Liver (tissue), 9 donors: ENCODE data around the gene CRYL1. TPM values are rescaled to one million over a fixed set of nuclear protein-coding genes. Genes with fewer than 3 reads are reported as not detected.

Experiments used
- DNase-seq: peaks from one replicate; pipeline ENCODE4 v3.0.0-alpha.2; 2017; ENCODE audit warnings: low spot score
- H3K27ac ChIP-seq, 2 donors: one replicate each; pipeline ENCODE4 v1.7.0; 2013; ENCODE audit warnings: inconsistent platforms in 2 of 2, low read length in 2 of 2, control low read depth in 1 of 2, low read depth in 1 of 2, mild to moderate bottlenecking in 1 of 2
- H3K27me3 ChIP-seq, 4 donors: one replicate each; pipeline versions ENCODE4 v1.6.1 to v1.7.0; 2013; ENCODE audit warnings: low read length in 3 of 4, inconsistent platforms in 1 of 4, mild to moderate bottlenecking in 1 of 4, moderate library complexity in 1 of 4; ENCODE audit not compliant: control insufficient read depth in 4 of 4, insufficient read depth in 4 of 4
- H3K36me3 ChIP-seq, 4 donors: one replicate each; pipeline versions ENCODE4 v1.6.1 to v1.7.0; 2013; ENCODE audit warnings: low read length in 3 of 4, mild to moderate bottlenecking in 3 of 4, low read depth in 1 of 4, moderate library complexity in 1 of 4; ENCODE audit not compliant: control insufficient read depth in 4 of 4, insufficient read depth in 3 of 4
- H3K4me1 ChIP-seq, 4 donors: one replicate each; pipeline versions ENCODE4 v1.6.1 to v1.7.0; 2013; ENCODE audit warnings: low read length in 3 of 4, mild to moderate bottlenecking in 3 of 4, moderate library complexity in 1 of 4; ENCODE audit not compliant: control insufficient read depth in 4 of 4, insufficient read depth in 4 of 4
- H3K4me3 ChIP-seq, 3 donors: one replicate each; pipeline versions ENCODE4 v1.6.1 to v1.7.0; 2013; ENCODE audit warnings: low read length in 3 of 3, control low read depth in 1 of 3, low read depth in 1 of 3, mild to moderate bottlenecking in 1 of 3
- H3K9ac ChIP-seq, 2 donors: one replicate each; pipeline ENCODE4 v1.7.0; 2013; ENCODE audit warnings: low read length in 2 of 2, mild to moderate bottlenecking in 2 of 2, moderate library complexity in 2 of 2, control low read depth in 1 of 2, low read depth in 1 of 2
- H3K9me3 ChIP-seq, 4 donors: one replicate each; pipeline versions ENCODE4 v1.6.1 to v1.7.0; 2013; ENCODE audit warnings: low read length in 3 of 4; ENCODE audit not compliant: control insufficient read depth in 4 of 4
- ATF3 ChIP-seq: IDR thresholded peaks from 2 replicates; pipeline ENCODE4 v1.6.1; 2016; ENCODE audit warnings: antibody characterized with exemption
- CTCF ChIP-seq: fragments of 150-350 bp; IDR thresholded peaks from 2 replicates; pipeline ENCODE4 v1.5.1; 2017; ENCODE audit warnings: improper control_type of control experiment, low read depth, low read length; ENCODE audit not compliant: missing input control
- EGR1 ChIP-seq, 2 donors: IDR thresholded peaks; 2 replicates each; pipeline ENCODE4 v1.6.1; 2016 to 2018; ENCODE audit warnings: antibody characterized with exemption in 2 of 2, low read depth in 2 of 2
- GABPA ChIP-seq, 2 donors: IDR thresholded peaks in 1 of 2; conservative IDR thresholded peaks in 1 of 2; 2 replicates each; pipeline ENCODE4 v1.6.1; 2016; ENCODE audit warnings: antibody characterized with exemption in 2 of 2, mild to moderate bottlenecking in 1 of 2, moderate library complexity in 1 of 2
- HNF4A ChIP-seq, 2 donors: conservative IDR thresholded peaks; 2 replicates each; pipeline ENCODE4 v1.6.1; 2016; ENCODE audit warnings: antibody characterized with exemption in 2 of 2, mild to moderate bottlenecking in 2 of 2
- JUND ChIP-seq, 2 donors: IDR thresholded peaks; 2 replicates each; pipeline ENCODE4 v1.6.1; 2016; ENCODE audit warnings: antibody characterized with exemption in 2 of 2
- MAX ChIP-seq: IDR thresholded peaks from 2 replicates; pipeline ENCODE4 v1.6.1; 2016; ENCODE audit warnings: antibody characterized with exemption
- NR2F2 ChIP-seq: IDR thresholded peaks from 2 replicates; pipeline ENCODE4 v1.6.1; 2016; ENCODE audit warnings: antibody characterized with exemption
- REST ChIP-seq: IDR thresholded peaks from 2 replicates; pipeline ENCODE4 v1.6.1; 2016; ENCODE audit warnings: antibody characterized with exemption, mild to moderate bottlenecking
- RXRA ChIP-seq, 2 donors: IDR thresholded peaks; 2 replicates each; pipeline ENCODE4 v1.6.1; 2017 to 2018; ENCODE audit warnings: antibody characterized with exemption in 2 of 2, mild to moderate bottlenecking in 1 of 2
- SP1 ChIP-seq: IDR thresholded peaks from 2 replicates; pipeline ENCODE4 v1.6.1; 2018; ENCODE audit warnings: antibody characterized with exemption, mild to moderate bottlenecking
- TAF1 ChIP-seq: conservative IDR thresholded peaks from 2 replicates; pipeline ENCODE4 v1.6.1; 2016; ENCODE audit warnings: antibody characterized with exemption, mild to moderate bottlenecking
- YY1 ChIP-seq: IDR thresholded peaks from 2 replicates; pipeline ENCODE4 v1.6.1; 2016; ENCODE audit warnings: antibody characterized with exemption, mild to moderate bottlenecking
- ZBTB33 ChIP-seq: IDR thresholded peaks from 2 replicates; pipeline ENCODE4 v1.6.1; 2016; ENCODE audit warnings: antibody characterized with exemption
- WGBS: extraction: QIAGEN DNeasy Blood & Tissue Kit; methylation state at CpG from one replicate; pipeline ENCODE4 v1.1.7; 2013; 5-methylcytosine and 5-hydroxymethylcytosine counted together
- polyA plus RNA-seq, 2 donors: library from polyadenylated mRNA; stranded (reverse) in 1 of 2; unstranded in 1 of 2; fragments of 200-250 nt in 1 of 2; fragments of >200 nt in 1 of 2; fragmentation: Nextera tagmentation in 1 of 2; extraction: Ambion mirVana in 1 of 2; gene quantifications; one replicate each; pipeline versions ENCODE4 v1.2.1 to v1.2.3, GENCODE V29; 2013 to 2015
- total RNA-seq, 2 donors: library from RNA; depleted of rRNA; stranded (reverse); fragments of >200 nt; gene quantifications; one replicate each; pipeline ENCODE4 v1.2.3, GENCODE V29; 2014
- donor health status: healthy.
- donor health status: healthy.
- donor health status: healthy.
- donor health status: healthy.
- donor health status: healthy.

CRYL1 gene
- total and polyA plus RNA-seq, 4 donors: 87.8 to 179 (median 168) TPM

GRCh38 chr13:20498659-20499058 lies 27.0 kb downstream of the CRYL1 start:
- Histone ChIP-seq H3K27ac (no peak overlapping the region), H3K4me3 (no peak overlapping the region), H3K9ac (no peak overlapping the region), H3K9me3 (no peaks in the 10 kb centered on the region), H3K36me3 (peaks cover 0 to 11% (median 1%) of the 10 kb centered on the region in 4 donors), H3K27me3 (no peaks in the 10 kb centered on the region), H3K4me1 (peaks cover 7 to 50% (median 27%) of the 10 kb centered on the region in 4 donors)
- no peak for TF ChIP-seq SP1
- DNase-seq: no peak

- Histone ChIP-seq H3K27ac (no peak overlapping the region), H3K4me1 (peaks cover 7 to 44% (median 22%) of the 10 kb centered on the region in 4 donors), H3K9me3 (no peaks in the 10 kb centered on the region), H3K27me3 (no peaks in the 10 kb centered on the region), H3K36me3 (peaks cover 0 to 11% (median 1%) of the 10 kb centered on the region in 4 donors), H3K4me3 (no peak overlapping the region), H3K9ac (no peak overlapping the region)
- no peak for DNase-seq
- no peak for TF ChIP-seq MAX
- 69% methylated on average over 5 of the region's 5 CpGs for WGBS
Measured at GRCh38 chr13:20498129-20498528, 27.5 kb downstream of the CRYL1 start.

GRCh38 chr13:20497006-20497775 lies 28.5 kb downstream of the CRYL1 start:
- 77% methylated on average over 10 of the region's 10 CpGs for WGBS
- Histone ChIP-seq H3K9me3 (no peaks in the 10 kb centered on the region), H3K27me3 (no peaks in the 10 kb centered on the region), H3K27ac (no peak overlapping the region), H3K36me3 (peaks cover 0 to 11% (median 1%) of the 10 kb centered on the region in 4 donors), H3K4me1 (peaks cover 4 to 37% (median 17%) of the 10 kb centered on the region in 4 donors), H3K9ac (no peak overlapping the region), H3K4me3 (no peak overlapping the region)
- TF ChIP-seq ZBTB33 (no peak), HNF4A (conservative IDR thresholded peaks at IDR 0.05) (no peak), CTCF (no peak), EGR1 (IDR thresholded peaks at IDR 0.05; ENCODE audit: low read depth in 2 of 2) (no peak), SP1 (no peak), REST (no peak), ATF3 (no peak), YY1 (no peak), JUND (IDR thresholded peaks at IDR 0.05) (no peak), GABPA (IDR thresholded peaks at IDR 0.05 in 1 of 2, conservative IDR thresholded peaks at IDR 0.05 in 1 of 2) (no peak), NR2F2 (no peak), RXRA (IDR thresholded peaks at IDR 0.05) (no peak), TAF1 (no peak)
- no peak for DNase-seq
